Heart right ventricle (tissue), 16 donors: ENCODE results near the gene AIF1L. TPM values are rescaled to one million over a fixed set of nuclear protein-coding genes. Genes with fewer than 3 reads are reported as not detected.

Source experiments
- ATAC-seq, 8 donors: fragments of 200-7000 bp; cut with Tn5 transposase; one replicate each; pipeline ENCODE4 v1.9.1; 2020; ENCODE audit warnings: mild to moderate bottlenecking in 8 of 8, moderate library complexity in 8 of 8, moderate number of reproducible peaks in 1 of 8
- DNase-seq, 2 donors: peaks; one replicate each; pipeline ENCODE4 v3.0.0-alpha.2; 2020
- H3K27ac ChIP-seq, 10 donors: fragments of 200-600 bp; sonication (generic) in 2 of 10; one replicate each; pipeline versions ENCODE4 v1.5.0 to v1.8.0; 2020 to 2022; ENCODE audit warnings: mild to moderate bottlenecking in 3 of 10
- H3K27me3 ChIP-seq, 7 donors: fragments of 200-600 bp; one replicate each; pipeline ENCODE4 v1.8.0; 2021 to 2022; ENCODE audit warnings: mild to moderate bottlenecking in 2 of 7
- H3K36me3 ChIP-seq, 9 donors: fragments of 200-600 bp; sonication (generic) in 1 of 9; one replicate each; pipeline versions ENCODE4 v1.5.0 to v1.8.0; 2020 to 2022; ENCODE audit warnings: mild to moderate bottlenecking in 2 of 9
- H3K4me1 ChIP-seq, 9 donors: fragments of 200-600 bp; sonication (generic) in 1 of 9; one replicate each; pipeline versions ENCODE4 v1.5.0 to v1.8.0; 2020 to 2022; ENCODE audit warnings: mild to moderate bottlenecking in 4 of 9
- H3K4me3 ChIP-seq, 10 donors: fragments of 200-600 bp; sonication (generic) in 2 of 10; one replicate each; pipeline versions ENCODE4 v1.5.0 to v1.8.0; 2020 to 2022; ENCODE audit warnings: mild to moderate bottlenecking in 7 of 10, moderate library complexity in 2 of 10
- H3K9me3 ChIP-seq, 11 donors: fragments of 200-600 bp in 10 of 11; sonication (generic) in 2 of 11; one replicate each; pipeline versions ENCODE4 v1.5.0 to v1.8.0; 2013 to 2022; ENCODE audit warnings: mild to moderate bottlenecking in 2 of 11, control low read depth in 1 of 11, moderate library complexity in 1 of 11
- WGBS, 2 donors: extraction: QIAGEN DNeasy Blood & Tissue Kit; methylation state at CpG; one replicate each; pipeline ENCODE4 v1.1.7; 2013; ENCODE audit warnings: inconsistent platforms in 1 of 2; 5-methylcytosine and 5-hydroxymethylcytosine counted together
- intact Hi-C, 10 donors: fragments of 100-400 bp; cut with DNase I; formaldehyde crosslinking; loops; one replicate each; pipeline versions ENCODE4 v1.11.1 to v1.14.2; 2022
- polyA plus RNA-seq, 2 donors: library from polyadenylated mRNA; stranded (reverse); fragments of 200-250 nt; gene quantifications; one replicate each; pipeline ENCODE4 v1.2.3, GENCODE V29; 2013
- total RNA-seq, 10 donors: library from RNA; stranded (reverse); fragmentation: NEBNext Ultra II Directional in 3 of 10; extraction: Animal tissue kit (Norgen Biotek cat#: 25700) in 3 of 10; gene quantifications; one replicate each; pipeline versions ENCODE4 v1.2.1 to v1.2.4, GENCODE V29; 2021 to 2023
- TF ChIP-seq, protein P1 (sequence below), 9 donors: fragments of 200-600 bp; sonication (generic) in 2 of 9; IDR thresholded peaks; one replicate each; pipeline versions ENCODE4 v1.5.0 to v1.8.0; 2021 to 2022; ENCODE audit warnings: antibody characterized with exemption in 9 of 9, mild to moderate bottlenecking in 5 of 9, moderate library complexity in 1 of 9
- donor health status: Arrhythmogenic right ventricular cardiomyopathy.
- donor health status: ischemic (EF 13 %, LVEDD 7.1; RV severe dilation, severe dysfunction).
- donor health status: healthy with polysubstance abuse.
- donor health status: DM: no; HTN: yes; CAD: no.
- donor health status: DM: no; HTN: no; CAD: no.
- donor health status: ischemic (EF 25% LVEDD 6.9; RV normal size, moderate dysfunction).
- donor health status: ischemic (EF 25% LVEDD 5.7; RV mildly dilated, moderate dysfunction).
- donor health status: healthy.
- donor health status: DM: yes; HTN: yes; CAD: no.
- donor health status: Ischemic cardiomyopathy.
- donor health status: ischemic (EF 35%, LVEDD 5.7; RV mildly dilated, moderate dysfunction).
- donor health status: nonischemic (EF 11% LVEDD 7.7; RV severe dilation, severe dysfunction).
- donor health status: DM: yes; HTN: yes; CAD: no.
- donor health status: PGD.
- donor health status: ischemic (EF 29% LVEDD 5.4; RV normal size, mild dysfunction).
- donor health status: nonischemic (EF 23%, LVEDD 6.1; RV moderate dilation, normal function).

Gene AIF1L
- total and polyA plus RNA-seq, 12 donors = 9.6 to 93.2 (median 15.4) TPM

DNA sequence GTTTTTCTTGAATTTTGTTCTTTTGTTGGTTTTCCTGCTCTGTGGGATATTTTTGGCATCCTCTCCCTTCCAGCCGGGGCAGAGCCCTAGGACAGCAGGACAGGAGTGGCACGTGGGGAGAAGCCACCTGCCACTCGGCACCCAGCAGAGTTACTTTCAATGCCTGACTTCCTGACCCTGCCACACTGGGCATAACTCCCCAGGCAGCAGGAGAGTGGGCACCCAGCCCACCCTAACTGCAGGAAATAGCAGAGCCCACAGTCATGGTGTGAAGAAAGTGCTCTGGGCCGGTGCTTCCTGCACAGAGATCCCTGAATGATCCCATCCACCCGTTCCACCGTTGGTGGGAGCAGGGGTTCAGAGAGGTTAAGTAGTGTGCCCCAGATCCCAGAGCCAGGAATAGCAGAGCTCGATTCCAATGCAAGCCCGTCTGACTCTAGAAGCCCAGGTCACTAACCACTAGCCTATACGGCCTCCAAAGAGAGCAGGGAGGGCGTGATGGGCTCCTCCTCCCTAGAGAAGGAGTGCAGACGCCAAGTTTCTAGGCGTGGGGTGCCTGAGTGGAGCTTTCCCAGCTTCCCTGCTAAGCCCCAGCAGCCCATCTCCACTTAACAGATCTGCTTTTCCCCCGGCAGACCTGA lies 20.9 kb downstream of the AIF1L start:
- TF ChIP-seq, protein P1, sequence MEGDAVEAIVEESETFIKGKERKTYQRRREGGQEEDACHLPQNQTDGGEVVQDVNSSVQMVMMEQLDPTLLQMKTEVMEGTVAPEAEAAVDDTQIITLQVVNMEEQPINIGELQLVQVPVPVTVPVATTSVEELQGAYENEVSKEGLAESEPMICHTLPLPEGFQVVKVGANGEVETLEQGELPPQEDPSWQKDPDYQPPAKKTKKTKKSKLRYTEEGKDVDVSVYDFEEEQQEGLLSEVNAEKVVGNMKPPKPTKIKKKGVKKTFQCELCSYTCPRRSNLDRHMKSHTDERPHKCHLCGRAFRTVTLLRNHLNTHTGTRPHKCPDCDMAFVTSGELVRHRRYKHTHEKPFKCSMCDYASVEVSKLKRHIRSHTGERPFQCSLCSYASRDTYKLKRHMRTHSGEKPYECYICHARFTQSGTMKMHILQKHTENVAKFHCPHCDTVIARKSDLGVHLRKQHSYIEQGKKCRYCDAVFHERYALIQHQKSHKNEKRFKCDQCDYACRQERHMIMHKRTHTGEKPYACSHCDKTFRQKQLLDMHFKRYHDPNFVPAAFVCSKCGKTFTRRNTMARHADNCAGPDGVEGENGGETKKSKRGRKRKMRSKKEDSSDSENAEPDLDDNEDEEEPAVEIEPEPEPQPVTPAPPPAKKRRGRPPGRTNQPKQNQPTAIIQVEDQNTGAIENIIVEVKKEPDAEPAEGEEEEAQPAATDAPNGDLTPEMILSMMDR (IDR thresholded peaks at IDR 0.05) = no peak
- Histone ChIP-seq H3K36me3 (peaks cover 0 to 51% (median 4%) of the 10 kb centered on the region in 9 donors), H3K4me3 (peak overlapping the region in 2 of 10 donors; percentile 5 to 11), H3K27me3 (no peaks in the 10 kb centered on the region), H3K27ac (peak overlapping the region; percentile 70 to 91 (median 78)), H3K9me3 (no peaks in the 10 kb centered on the region), H3K4me1 (peaks cover 0 to 36% (median 16%) of the 10 kb centered on the region in 9 donors)
- ATAC-seq (peak; percentile 30 to 74 (median 57)), DNase-seq (no peak)
- WGBS, 2 donors = 52 to 60% methylated on average over 13 of the region's 13 CpGs
- intact Hi-C loops = loop anchor here in 2 of 10 donors (2.0 to 10.0 kb wide), 2 partner anchors 34 to 422 kb away; partner anchors contain the start of gene EXOSC2 (in 1 of the 2)

DNA sequence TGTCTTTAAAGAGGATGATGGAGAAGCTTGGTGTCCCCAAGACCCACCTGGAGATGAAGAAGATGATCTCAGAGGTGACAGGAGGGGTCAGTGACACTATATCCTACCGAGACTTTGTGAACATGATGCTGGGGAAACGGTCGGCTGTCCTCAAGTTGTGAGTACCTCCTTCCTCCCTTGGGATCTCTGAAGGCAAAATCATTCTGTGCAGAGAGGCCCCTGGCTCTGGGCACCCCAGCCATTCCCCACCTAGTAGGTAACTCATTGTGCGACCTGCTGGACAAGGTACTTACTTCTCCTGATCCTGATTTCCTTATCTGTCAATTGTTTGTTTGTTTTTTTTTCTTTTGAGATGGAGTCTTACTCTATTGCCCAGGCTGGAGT lies 21.4 kb downstream of the AIF1L start:
- Histone ChIP-seq H3K36me3 (peaks cover 0 to 54% (median 4%) of the 10 kb centered on the region in 9 donors), H3K9me3 (no peaks in the 10 kb centered on the region), H3K4me1 (peaks cover 0 to 31% (median 14%) of the 10 kb centered on the region in 9 donors), H3K27ac (peak overlapping the region; percentile 70 to 91 (median 78)), H3K27me3 (no peaks in the 10 kb centered on the region), H3K4me3 (no peak overlapping the region)
- intact Hi-C loops = loop anchor here in 2 of 10 donors (2.0 to 10.0 kb wide), 2 partner anchors 35 to 423 kb away; partner anchors contain the start of gene EXOSC2 (in 1 of the 2)
- WGBS, 2 donors = 48 to 58% methylated on average over 4 of the region's 4 CpGs
- TF ChIP-seq, protein P1 (IDR thresholded peaks at IDR 0.05) = no peak
- DNase-seq (no peak), ATAC-seq (no peak)

DNA sequence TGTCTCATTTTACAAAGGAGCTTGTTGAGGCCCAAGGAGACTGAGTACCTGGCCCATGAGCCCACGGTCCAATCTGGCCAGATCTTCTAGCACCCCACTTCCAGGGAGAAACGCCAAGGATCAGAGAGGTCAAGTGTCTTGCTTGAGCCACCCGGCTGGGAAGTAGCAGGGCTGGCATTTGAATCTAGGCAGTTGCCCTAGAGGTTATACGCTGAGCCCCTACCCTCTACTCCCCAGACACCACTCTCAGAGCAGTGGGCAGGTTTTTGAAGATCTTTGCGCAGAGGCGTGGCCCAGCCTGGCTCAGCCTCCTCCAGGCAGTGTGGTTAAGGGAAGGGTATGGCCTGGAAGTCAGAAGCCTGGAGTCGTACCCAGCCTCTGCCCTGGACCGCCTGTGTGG lies 23.3 kb downstream of the AIF1L start:
- DNase-seq (no peak), ATAC-seq (no peak)
- Histone ChIP-seq H3K27ac (peak overlapping the region in 1 of 10 donors; percentile 37), H3K4me3 (no peak overlapping the region), H3K9me3 (no peaks in the 10 kb centered on the region), H3K27me3 (no peaks in the 10 kb centered on the region), H3K4me1 (peaks cover 0 to 34% (median 15%) of the 10 kb centered on the region in 9 donors), H3K36me3 (peaks cover 0 to 51% (median 4%) of the 10 kb centered on the region in 9 donors)
- WGBS, 2 donors = 81 to 87% methylated on average over 8 of the region's 8 CpGs
- TF ChIP-seq, protein P1 (IDR thresholded peaks at IDR 0.05) = no peak
- intact Hi-C loops = loop anchor here in 1 of 10 donors (10.0 kb wide), 1 partner anchor 425 kb away; the partner anchor contains the start of gene EXOSC2

DNA sequence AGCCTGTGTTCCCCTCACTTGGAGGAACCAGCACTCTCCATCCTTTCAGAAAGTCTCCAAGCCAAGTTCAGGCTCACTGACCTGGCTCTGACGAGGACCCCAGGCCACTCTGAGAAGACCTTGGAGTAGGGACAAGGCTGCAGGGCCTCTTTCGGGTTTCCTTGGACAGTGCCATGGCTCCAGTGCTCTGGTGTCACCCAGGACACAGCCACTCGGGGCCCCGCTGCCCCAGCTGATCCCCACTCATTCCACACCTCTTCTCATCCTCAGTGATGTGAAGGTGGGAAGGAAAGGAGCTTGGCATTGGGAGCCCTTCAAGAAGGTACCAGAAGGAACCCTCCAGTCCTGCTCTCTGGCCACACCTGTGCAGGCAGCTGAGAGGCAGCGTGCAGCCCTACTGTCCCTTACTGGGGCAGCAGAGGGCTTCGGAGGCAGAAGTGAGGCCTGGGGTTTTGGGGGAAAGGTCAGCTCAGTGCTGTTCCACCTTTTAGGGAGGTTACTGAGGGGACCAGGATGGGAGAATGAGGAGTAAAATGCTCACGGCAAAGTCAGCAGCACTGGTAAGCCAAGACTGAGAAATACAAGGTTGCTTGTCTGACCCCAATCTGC lies 24.4 kb downstream of the AIF1L start:
- no peak overlapping the region for H3K4me3 ChIP-seq
- ATAC-seq (no peak), DNase-seq (no peak)
- intact Hi-C loops = loop anchor here in 4 of 10 donors (10.0 kb wide), 2 partner anchors 66 to 406 kb away; no protein-coding TSS in a partner anchor
- H3K27me3 ChIP-seq = no peaks in the 10 kb centered on the region
- TF ChIP-seq, protein P1 (IDR thresholded peaks at IDR 0.05) = no peak
- H3K36me3 ChIP-seq = peaks cover 0 to 46% (median 4%) of the 10 kb centered on the region in 9 donors
- no peaks in the 10 kb centered on the region for H3K9me3 ChIP-seq
- H3K27ac ChIP-seq = no peak overlapping the region
- 91 to 94% methylated on average over 7 of the region's 7 CpGs for whole genome bisulfite sequencing, 2 donors
- peaks cover 0 to 33% (median 20%) of the 10 kb centered on the region in 9 donors for H3K4me1 ChIP-seq
